IPS-NIHi7 (cell line): ENCODE results near the gene POU2F1.
A peak's percentile ranks its signal among the peaks of the same experiment; 100 is the strongest.
"Not testable (repeated sequence)": the region's sequence is repeated elsewhere in the genome, so short reads cannot be mapped to it uniquely, and the experiment has no call there.

Source experiments
- DNase-seq: peaks from one replicate; pipeline ENCODE4 v3.0.0; 2012; ENCODE audit warnings: mixed read lengths; ENCODE audit errors: extremely low spot score

The POU2F1 gene

GRCh38 chr1:167312871-167313270 is 92.2 kb downstream of the POU2F1 start:
- DNase-seq, result no peak

- no peak for DNase-seq
Measured at GRCh38 chr1:167314671-167315070, 94.0 kb downstream of the POU2F1 start.

GRCh38 chr1:167317463-167317862 is 96.8 kb downstream of the POU2F1 start:
- DNase-seq, result no peak

- DNase-seq, result not testable (repeated sequence)
Measured at GRCh38 chr1:167319206-167319605, 98.5 kb downstream of the POU2F1 start.

GRCh38 chr1:167322483-167322882 is 101.8 kb downstream of the POU2F1 start:
- no peak for DNase-seq

- DNase-seq, result no peak
Measured at GRCh38 chr1:167325151-167325550, 104.5 kb downstream of the POU2F1 start.

GRCh38 chr1:167328306-167328815 is 107.7 kb downstream of the POU2F1 start:
- no peak for DNase-seq

GRCh38 chr1:167328816-167329483 is 108.3 kb downstream of the POU2F1 start:
- peak; percentile 15 for DNase-seq

GRCh38 chr1:167330601-167331293 is 110.1 kb downstream of the POU2F1 start:
- no peak for DNase-seq

GRCh38 chr1:167331650-167332049 is 111.0 kb downstream of the POU2F1 start:
- DNase-seq, result no peak

GRCh38 chr1:167332503-167332902 is 111.8 kb downstream of the POU2F1 start:
- no peak for DNase-seq

- DNase-seq, result no peak
Measured at GRCh38 chr1:167333124-167333523, 112.4 kb downstream of the POU2F1 start.

GRCh38 chr1:167333703-167334102 is 113.0 kb downstream of the POU2F1 start:
- no peak for DNase-seq

- no peak for DNase-seq
Measured at GRCh38 chr1:167339405-167339804, 118.7 kb downstream of the POU2F1 start.

- peak; percentile 33 for DNase-seq
Measured at GRCh38 chr1:167342846-167343245, 122.2 kb downstream of the POU2F1 start.

GRCh38 chr1:167344112-167344511 is 123.4 kb downstream of the POU2F1 start:
- no peak for DNase-seq

GRCh38 chr1:167344615-167345385 is 124.1 kb downstream of the POU2F1 start:
- peak; percentile 11 for DNase-seq

GRCh38 chr1:167345386-167345733 is 124.7 kb downstream of the POU2F1 start:
- peak; percentile 12 for DNase-seq

- DNase-seq, result no peak
Measured at GRCh38 chr1:167357305-167357704, 136.6 kb downstream of the POU2F1 start.

GRCh38 chr1:167359295-167359694 is 138.6 kb downstream of the POU2F1 start:
- no peak for DNase-seq

- no peak for DNase-seq
Measured at GRCh38 chr1:167360120-167360519, 139.4 kb downstream of the POU2F1 start.

- DNase-seq, result no peak
Measured at GRCh38 chr1:167362638-167363037, 142.0 kb downstream of the POU2F1 start.

- DNase-seq, result no peak
Measured at GRCh38 chr1:167364826-167365225, 144.1 kb downstream of the POU2F1 start.
